Omental fat pad (tissue), 4 donors: ENCODE results near the gene OR10T2. TPM values are rescaled to one million over a fixed set of nuclear protein-coding genes. Genes with fewer than 3 reads are reported as not detected.
"Not testable (repeated sequence)": the region's sequence is repeated elsewhere in the genome, so short reads cannot be mapped to it uniquely, and the experiment has no call there.

ENCODE experiments used
- ATAC-seq: fragments of 150-250 bp; one replicate; pipeline ENCODE4 v1.9.1; 2016; ENCODE audit warnings: mild to moderate bottlenecking, moderate library complexity; ENCODE audit not compliant: low FRiP score
- DNase-seq: peaks from one replicate; pipeline ENCODE4 v3.0.0-alpha.2; 2019; ENCODE audit warnings: low spot score
- CTCF ChIP-seq, 3 donors: fragments of 450-650 bp; IDR thresholded peaks; one replicate each; pipeline ENCODE4 v1.5.1; 2016 to 2017; ENCODE audit warnings: antibody characterized with exemption in 3 of 3, mild to moderate bottlenecking in 3 of 3, moderate library complexity in 2 of 3
- total RNA-seq, 4 donors: library from RNA; depleted of rRNA; stranded (reverse); fragments of >200 nt; gene quantifications; one replicate each; pipeline ENCODE4 v1.1.0, GENCODE V29; 2016

OR10T2 gene
- not detected for total RNA-seq

DNA sequence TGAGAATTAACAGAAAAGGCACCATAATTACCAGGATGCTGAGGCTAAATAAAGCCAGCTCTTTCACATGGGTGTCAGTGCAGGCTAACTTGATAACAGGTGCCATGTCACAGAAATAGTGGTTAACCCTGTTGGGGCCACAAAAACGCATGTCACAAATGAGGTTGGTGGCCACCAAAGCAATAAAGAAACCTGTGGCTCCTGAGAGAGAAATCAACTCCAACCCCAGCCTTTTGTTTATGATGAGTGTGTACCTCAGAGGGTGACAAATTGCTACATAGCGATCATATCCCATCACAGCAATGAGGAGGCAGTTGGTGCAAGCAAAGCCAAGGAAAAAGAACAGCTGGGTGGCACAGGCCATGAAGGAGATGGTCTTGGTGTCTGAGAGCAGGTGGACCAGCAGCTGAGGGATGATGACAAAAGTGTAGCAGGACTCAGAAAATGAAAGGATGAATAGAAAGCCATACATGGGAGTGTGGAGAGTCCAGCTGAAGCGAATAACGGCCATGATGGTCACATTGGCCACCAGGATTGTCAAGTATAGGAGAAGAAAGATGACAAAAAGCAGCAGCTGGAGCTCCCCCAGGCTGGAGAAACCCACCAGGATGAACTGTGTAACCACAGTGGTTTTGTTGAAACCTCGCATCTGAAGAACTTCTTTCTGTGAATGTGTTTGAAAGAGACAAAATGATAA is at the start of gene OR10T2:
Gene OR10T2 (minus strand): TSS at position 649 of the 697 bp plus-strand sequence. CDS start 0 bp downstream, at position 649.
- DNase-seq (no peak), ATAC-seq (no peak)
- TF ChIP-seq CTCF (IDR thresholded peaks at IDR 0.05) = no peak

GRCh38 chr1:158445376-158445775 is 46.1 kb upstream of the OR10T2 start:
- ATAC-seq (no peak), DNase-seq (no peak)
- no peak for TF ChIP-seq CTCF (IDR thresholded peaks at IDR 0.05)

- TF ChIP-seq CTCF (IDR thresholded peaks at IDR 0.05) = no peak
- no peak for ATAC-seq
- DNase-seq = no peak
These were observed 35.5 kb upstream of the OR10T2 start for GRCh38 chr1:158434741-158435140.

DNA sequence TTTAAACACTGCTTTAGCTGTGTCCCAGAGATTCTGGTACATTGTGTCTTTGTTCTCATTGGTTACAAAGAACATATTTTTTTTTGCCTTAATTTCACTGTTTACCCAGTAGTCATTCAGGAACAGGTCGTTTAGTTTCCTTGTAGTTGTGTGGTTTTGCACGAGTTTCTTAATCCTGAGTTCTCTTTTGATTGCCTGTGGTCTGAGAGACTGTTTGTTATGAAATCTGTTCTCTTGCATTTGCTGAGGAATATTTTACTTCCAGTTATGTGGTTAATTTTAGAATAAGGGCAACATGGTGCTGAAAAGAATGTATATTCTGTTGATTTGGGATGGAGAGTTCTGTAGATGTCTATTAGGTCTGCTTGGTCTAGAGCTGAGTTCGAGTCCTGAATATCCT is 30.9 kb upstream of the OR10T2 start:
- not testable (repeated sequence) for DNase-seq, ATAC-seq

GRCh38 chr1:158426137-158426536 is 26.9 kb upstream of the OR10T2 start, which contains the start of gene OR10K2:
Gene OR10K2 (minus strand): TSS chr1:158426237. CDS start chr1:158420866, 5,371 bp downstream.
- DNase-seq (no peak), ATAC-seq (no peak)
- TF ChIP-seq CTCF (IDR thresholded peaks at IDR 0.05) = no peak

DNA sequence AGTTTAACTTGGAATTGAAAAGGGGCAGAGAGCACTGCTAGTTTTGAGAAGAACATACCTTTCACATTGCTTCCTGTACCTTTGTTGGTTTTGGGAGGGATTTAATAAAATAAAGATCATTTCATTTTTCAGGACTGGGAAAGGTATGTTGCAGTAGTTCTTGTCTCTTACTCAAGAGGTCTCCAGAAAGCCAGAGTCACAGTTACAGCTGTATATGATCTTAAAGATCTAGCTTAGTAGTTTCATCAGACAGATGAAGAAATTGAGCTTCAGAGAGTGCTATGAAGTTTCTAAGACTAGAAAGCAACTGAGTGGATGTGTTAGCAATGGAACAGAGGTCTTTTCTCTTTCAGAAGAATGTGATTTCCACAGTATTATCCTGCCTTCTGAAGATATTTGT is 25.8 kb upstream of the OR10T2 start:
- ATAC-seq = no peak
- no peak for DNase-seq
- TF ChIP-seq CTCF (IDR thresholded peaks at IDR 0.05) = no peak

DNA sequence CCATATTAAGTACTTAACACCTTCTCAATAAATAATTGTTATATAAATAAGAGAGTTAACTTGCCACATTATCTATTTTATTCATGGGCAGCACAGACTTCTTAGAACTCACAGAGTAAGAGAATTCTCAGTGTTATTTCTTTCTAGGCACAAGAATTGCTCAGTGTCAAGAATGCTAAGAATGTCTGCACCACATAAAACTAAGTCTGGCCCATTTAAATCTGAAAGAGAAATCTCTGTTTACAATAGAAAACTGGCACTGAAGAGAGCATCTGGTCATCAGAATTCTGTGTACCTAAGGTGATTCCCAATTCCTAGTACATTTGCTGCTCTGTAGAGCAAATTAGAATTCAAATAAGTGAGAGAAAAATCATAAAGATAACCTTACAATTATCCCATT is 22.9 kb upstream of the OR10T2 start:
- ATAC-seq (no peak), DNase-seq (no peak)
- TF ChIP-seq CTCF (IDR thresholded peaks at IDR 0.05) = no peak
